Calu3 (cell line): ENCODE results near the gene SOCS1. TPM values are rescaled to one million over a fixed set of nuclear protein-coding genes. Genes with fewer than 3 reads are reported as not detected.

Experiments used
- BruUV-seq: library from RNA; stranded (reverse); fragments of 400-500 nt; replicated peaks from 2 replicates; lab custom pipeline; 2021; lab: Mats Ljungman, UMichigan
- CTCF ChIA-PET: fragments of 300-600 bp; sonication (Branson Sonifier 250); formaldehyde crosslinking; loops from one replicate; lab custom pipeline; 2022; ENCODE audit warnings: antibody characterized with exemption; lab: Charles Lee
- DNase-seq: peaks from one replicate; pipeline ENCODE4 v3.0.0; 2022
- H3K27ac Mint-ChIP-seq: one replicate; pipeline ENCODE4 v1.8.0; 2022; ENCODE audit warnings: mixed read lengths; ENCODE audit not compliant: unreplicated experiment
- H3K27me3 Mint-ChIP-seq: one replicate; pipeline ENCODE4 v1.8.0; 2022; ENCODE audit warnings: mixed read lengths; ENCODE audit not compliant: unreplicated experiment
- H3K36me3 Mint-ChIP-seq: one replicate; pipeline ENCODE4 v1.8.0; 2022; ENCODE audit warnings: mild to moderate bottlenecking, moderate library complexity, mixed read lengths; ENCODE audit not compliant: insufficient read depth, unreplicated experiment
- H3K4me1 Mint-ChIP-seq: one replicate; pipeline ENCODE4 v1.8.0; 2022; ENCODE audit warnings: mild to moderate bottlenecking, low read depth, mixed read lengths; ENCODE audit not compliant: unreplicated experiment
- H3K4me3 Mint-ChIP-seq: one replicate; pipeline ENCODE4 v1.8.0; 2022; ENCODE audit warnings: mild to moderate bottlenecking, low read depth, moderate library complexity, mixed read lengths; ENCODE audit not compliant: unreplicated experiment
- H3K9me3 Mint-ChIP-seq: one replicate; pipeline ENCODE4 v1.8.0; 2022; ENCODE audit warnings: low read depth, mixed read lengths; ENCODE audit not compliant: unreplicated experiment
- CTCF ChIP-seq: fragments of 200-600 bp; IDR thresholded peaks from one replicate; pipeline ENCODE4 v1.8.0; 2022; ENCODE audit warnings: antibody characterized with exemption; ENCODE audit not compliant: unreplicated experiment
- intact Hi-C: fragments of 100-400 bp; cut with micrococcal nuclease; formaldehyde crosslinking; loops from one replicate; pipeline ENCODE4 v1.10.0; 2022; ENCODE audit not compliant: unreplicated experiment
- total RNA-seq: library from RNA; stranded (reverse); gene quantifications from 2 replicates; pipeline ENCODE4 v1.2.3, GENCODE V29; 2022

The SOCS1 gene
- total RNA-seq, 1 experiment from 2014 or later: 4.8 TPM

DNA sequence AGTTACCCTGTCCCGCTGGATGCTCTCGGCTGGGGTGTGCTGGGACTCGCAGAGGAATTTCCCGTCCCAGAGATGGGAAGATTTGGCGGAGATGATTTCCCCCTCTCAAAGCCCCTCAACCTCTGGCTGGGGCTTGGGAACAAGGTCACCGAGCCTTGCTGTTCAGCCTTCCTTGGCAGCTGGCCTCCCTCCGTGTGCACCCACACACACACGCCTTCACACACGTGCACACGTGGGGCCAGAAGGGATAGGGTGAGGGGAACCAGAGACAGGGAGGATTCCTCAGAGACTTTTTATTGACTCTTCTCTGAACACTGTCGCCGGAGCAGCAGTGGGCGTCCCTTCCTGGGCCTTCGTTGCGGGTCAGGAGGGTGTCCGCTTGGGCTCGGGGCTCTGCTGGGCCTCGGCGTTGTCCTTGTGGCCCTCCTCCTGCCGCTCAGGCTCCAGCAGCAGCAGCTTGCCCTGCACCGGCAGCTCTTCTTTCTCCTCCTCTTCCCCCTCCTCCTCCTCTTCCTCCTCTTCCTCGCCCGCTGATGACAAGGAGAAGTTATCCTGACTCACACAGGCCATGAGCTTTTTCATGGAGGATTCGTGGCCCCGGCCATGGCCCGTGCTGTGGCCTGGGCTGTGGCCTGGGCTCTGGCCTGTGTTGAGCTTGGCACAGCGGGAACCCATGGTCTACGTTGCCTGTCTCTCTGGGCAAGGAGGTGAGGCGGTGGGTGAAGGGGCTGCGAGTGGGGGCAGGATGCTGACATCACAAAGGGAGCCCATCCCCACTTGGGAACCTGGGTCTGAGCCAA, 17.1 kb upstream of the SOCS1 start, which contains the start of gene PRM3:
PRM3 (minus strand) TSS at position 709 of the 800 bp plus-strand sequence; CDS start at position 675, 34 bp downstream.
- no peak within 1 kb of the TSS for H3K4me3 Mint-ChIP-seq
- H3K27me3 Mint-ChIP-seq: peaks cover 13% of the 10 kb centered on the region
- no peak within 1 kb of the TSS for H3K27ac Mint-ChIP-seq
- no peak for TF ChIP-seq CTCF
- no peaks in the 10 kb centered on the region for H3K36me3 Mint-ChIP-seq
- CTCF ChIA-PET: interaction anchor here (0.6 to 1.2 kb wide), 2 partner anchors 17 to 315 kb away, joined by 3 to 4 read pairs; partner anchors contain the start of gene SOCS1
- BruUV-seq: no TSS peak
- no peaks in the 10 kb centered on the region for H3K4me1 Mint-ChIP-seq
- no peak for DNase-seq
- H3K9me3 Mint-ChIP-seq: peaks cover 4% of the 10 kb centered on the region
- intact Hi-C loops: no loop called here

GRCh38 chr16:11272484-11272883, 16.5 kb upstream of the SOCS1 start:
- BruUV-seq: no TSS peak
- Mint-ChIP-seq H3K4me1 (no peaks in the 10 kb centered on the region), H3K36me3 (no peaks in the 10 kb centered on the region), H3K9me3 (peaks cover 4% of the 10 kb centered on the region), H3K27ac (no peak overlapping the region), H3K4me3 (no peak overlapping the region), H3K27me3 (peaks cover 13% of the 10 kb centered on the region)
- TF ChIP-seq CTCF: no peak
- CTCF ChIA-PET: interaction anchor here (0.6 to 1.2 kb wide), 2 partner anchors 17 to 314 kb away, joined by 3 to 4 read pairs; partner anchors contain the start of gene SOCS1
- intact Hi-C loops: no loop called here
- no peak for DNase-seq

GRCh38 chr16:11271610-11272009, 15.6 kb upstream of the SOCS1 start:
- Mint-ChIP-seq H3K9me3 (peaks cover 4% of the 10 kb centered on the region), H3K4me3 (no peak overlapping the region), H3K36me3 (no peaks in the 10 kb centered on the region), H3K4me1 (no peaks in the 10 kb centered on the region), H3K27ac (no peak overlapping the region), H3K27me3 (peaks cover 13% of the 10 kb centered on the region)
- no peak for TF ChIP-seq CTCF
- no TSS peak for BruUV-seq
- no peak for DNase-seq
- intact Hi-C loops: no loop called here
- CTCF ChIA-PET: interaction anchor here (0.6 kb wide), 1 partner anchor 10 kb away, joined by 3 read pairs; no protein-coding TSS in a partner anchor

GRCh38 chr16:11270602-11271162, 14.7 kb upstream of the SOCS1 start:
- Mint-ChIP-seq H3K4me3 (no peak overlapping the region), H3K27ac (no peak overlapping the region), H3K9me3 (peaks cover 4% of the 10 kb centered on the region), H3K4me1 (no peaks in the 10 kb centered on the region), H3K27me3 (peaks cover 13% of the 10 kb centered on the region), H3K36me3 (no peaks in the 10 kb centered on the region)
- CTCF ChIA-PET: interaction anchor here (0.6 to 0.8 kb wide), 2 partner anchors 227 to 344 kb away, joined by 3 read pairs; no protein-coding TSS in a partner anchor
- intact Hi-C loops: no loop called here
- BruUV-seq: no TSS peak
- TF ChIP-seq CTCF: no peak
- no peak for DNase-seq
